GM18861 (cell line): ENCODE measurements around the gene KCNMB3.
"Not testable (repeated sequence)": the region's sequence is repeated elsewhere in the genome, so short reads cannot be mapped to it uniquely, and the experiment has no call there.

Source experiments
- ATAC-seq: cut with Tn5 transposase; IDR thresholded peaks from one replicate; pipeline ENCODE4 v1.9.1; 2021; ENCODE audit not compliant: unreplicated experiment

Gene KCNMB3, protein sequence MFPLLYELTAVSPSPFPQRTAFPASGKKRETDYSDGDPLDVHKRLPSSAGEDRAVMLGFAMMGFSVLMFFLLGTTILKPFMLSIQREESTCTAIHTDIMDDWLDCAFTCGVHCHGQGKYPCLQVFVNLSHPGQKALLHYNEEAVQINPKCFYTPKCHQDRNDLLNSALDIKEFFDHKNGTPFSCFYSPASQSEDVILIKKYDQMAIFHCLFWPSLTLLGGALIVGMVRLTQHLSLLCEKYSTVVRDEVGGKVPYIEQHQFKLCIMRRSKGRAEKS

DNA sequence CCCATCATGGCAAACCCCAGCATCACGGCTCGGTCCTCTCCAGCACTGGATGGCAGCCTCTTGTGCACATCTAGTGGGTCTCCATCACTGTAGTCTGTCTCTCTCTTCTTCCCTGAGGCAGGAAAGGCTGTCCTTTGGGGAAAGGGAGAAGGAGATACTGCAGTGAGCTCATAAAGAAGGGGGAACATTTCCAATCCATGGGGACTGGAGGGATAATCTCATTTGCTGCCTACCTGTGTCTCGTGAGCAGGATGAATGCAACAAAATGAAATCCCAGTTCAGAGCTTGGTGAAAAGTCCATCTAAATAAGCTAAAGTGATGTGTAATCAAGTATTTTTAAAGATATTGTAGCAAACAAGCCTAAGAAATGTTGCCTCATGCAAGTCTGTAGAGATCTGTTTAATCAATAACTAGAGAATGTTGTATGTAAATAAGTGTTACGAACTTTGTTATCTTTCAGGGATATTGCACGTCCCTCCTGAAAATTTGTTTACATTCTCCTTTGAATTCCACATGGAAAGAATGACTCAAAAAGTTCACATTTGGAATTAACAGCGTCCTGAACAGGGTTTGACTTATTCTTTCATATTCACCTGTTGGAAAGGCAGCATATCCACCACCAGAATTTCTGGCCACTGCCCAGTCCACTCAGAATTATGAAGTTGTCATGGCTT is at the start of gene KCNMB3:
KCNMB3 (minus strand) TSS at position 312 of the 674 bp plus-strand sequence; CDS start at position 188, 124 bp downstream.
- ATAC-seq: no peak

DNA sequence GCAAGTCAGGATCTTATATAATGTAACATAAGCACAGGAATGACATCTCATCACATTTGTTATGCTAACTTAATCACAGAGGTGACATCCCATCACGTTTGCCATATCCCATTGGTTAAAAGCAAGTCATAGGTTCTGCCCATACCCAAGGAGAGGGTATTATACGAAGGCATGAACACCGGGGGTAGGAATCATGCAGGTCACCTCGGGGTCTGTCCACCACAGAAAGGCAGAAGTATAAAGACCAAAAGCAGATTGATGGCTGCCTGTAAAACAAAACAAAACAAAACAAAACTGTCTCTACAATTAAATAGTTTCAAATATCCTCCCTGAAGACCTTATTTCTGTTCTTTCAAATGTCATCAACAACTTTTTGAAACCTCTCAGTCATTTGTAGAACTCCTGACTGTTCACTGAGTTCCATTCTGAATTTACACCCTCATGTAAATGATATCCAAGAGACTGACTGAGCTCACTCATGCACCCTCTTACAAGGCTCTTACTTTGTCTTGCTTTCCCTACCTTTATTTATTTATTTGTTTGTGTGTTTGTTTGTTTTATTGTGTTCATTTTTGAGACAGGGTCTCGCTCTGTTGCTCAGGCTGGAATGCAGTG is 49.2 kb upstream of the KCNMB3 start:
- ATAC-seq: no peak

DNA sequence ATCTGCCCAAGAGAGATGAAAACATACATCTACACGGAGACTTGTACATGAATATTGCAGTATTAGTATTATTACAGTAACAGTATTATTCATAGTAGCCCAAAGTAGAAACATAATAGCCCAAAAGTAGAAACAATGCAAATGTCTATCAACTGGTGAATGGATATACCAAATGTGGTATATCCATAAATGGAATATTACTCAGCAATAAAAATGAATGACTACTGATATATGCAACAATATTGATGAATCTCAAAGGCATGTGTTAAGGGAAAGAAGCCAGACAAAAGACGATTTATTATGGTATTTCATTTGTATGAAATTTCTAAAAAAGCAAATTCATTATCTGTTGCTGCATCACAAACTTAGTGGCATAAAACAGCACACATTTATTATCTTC is 48.4 kb upstream of the KCNMB3 start:
- no peak for ATAC-seq

DNA sequence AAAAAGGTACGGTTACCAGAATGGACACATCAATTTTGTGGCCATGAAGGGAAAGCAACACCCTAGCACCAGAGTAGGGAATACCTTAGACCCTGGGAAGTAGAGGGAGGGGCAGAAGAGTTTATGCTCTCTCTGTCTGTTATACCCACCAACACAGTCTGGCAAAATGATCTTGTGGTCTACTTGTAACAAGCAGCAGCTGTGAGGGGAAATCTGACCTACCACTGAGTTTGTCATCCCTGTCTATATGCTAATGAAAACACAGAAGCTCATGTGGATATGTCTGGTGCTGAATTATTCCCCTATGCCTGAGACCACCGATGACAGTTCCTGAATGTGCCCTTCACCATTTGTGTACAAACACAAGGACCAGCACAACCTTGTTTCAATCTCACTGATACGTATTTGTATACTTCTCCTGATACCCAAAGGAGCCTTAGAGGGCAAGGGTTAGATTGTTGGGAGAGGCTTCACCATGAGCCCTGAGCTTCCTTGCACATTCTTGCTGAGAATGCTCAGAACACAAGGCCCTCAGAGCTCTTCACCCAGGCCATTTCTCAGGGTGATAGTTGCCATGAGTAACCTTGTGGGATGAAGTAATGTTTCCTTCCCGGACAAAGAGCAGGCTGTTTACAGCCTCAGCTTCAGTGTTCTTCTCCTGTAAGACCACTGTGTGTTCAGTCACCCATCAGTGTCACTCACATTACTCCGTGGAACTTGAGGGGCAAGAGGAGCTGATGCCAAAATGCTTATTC is 47.2 kb upstream of the KCNMB3 start:
- ATAC-seq: no peak

DNA sequence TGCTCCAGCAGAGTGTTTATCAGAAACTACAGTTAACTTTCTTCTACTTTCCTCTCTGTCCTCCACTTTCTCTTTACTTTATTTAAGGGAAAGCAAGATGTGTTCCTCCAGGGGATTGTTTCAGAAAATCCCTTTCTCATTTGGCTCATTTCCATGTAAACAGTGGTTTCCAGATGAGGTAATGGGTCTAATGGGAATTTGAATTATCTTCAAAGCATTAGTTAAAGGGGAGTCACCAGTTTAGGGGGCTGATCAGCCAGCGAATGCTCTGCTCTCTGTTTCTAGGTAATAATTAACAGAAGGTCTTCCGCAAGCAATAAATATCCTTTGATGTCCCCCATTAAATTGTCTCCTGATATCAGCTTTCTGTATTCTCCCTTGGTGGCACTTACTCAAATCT is 41.5 kb upstream of the KCNMB3 start:
- no peak for ATAC-seq

DNA sequence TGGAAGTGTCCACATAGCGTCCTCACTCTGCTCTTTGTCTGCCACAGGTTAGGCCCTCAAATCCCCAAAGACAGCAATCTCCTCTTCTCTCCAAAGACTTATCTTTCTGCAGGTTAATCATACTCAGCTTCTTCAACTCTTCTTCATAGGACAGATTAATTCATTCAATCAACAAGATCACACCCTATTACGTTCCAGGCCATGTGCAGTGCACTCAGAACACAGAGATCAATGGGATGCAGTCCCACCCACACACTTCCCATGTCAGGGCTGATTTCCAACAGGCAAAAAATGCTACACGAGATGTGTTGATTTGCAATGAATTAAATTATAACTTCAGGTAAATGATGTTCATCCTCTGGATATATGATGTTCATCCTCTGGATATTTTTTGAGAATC is 38.4 kb upstream of the KCNMB3 start:
- no peak for ATAC-seq

DNA sequence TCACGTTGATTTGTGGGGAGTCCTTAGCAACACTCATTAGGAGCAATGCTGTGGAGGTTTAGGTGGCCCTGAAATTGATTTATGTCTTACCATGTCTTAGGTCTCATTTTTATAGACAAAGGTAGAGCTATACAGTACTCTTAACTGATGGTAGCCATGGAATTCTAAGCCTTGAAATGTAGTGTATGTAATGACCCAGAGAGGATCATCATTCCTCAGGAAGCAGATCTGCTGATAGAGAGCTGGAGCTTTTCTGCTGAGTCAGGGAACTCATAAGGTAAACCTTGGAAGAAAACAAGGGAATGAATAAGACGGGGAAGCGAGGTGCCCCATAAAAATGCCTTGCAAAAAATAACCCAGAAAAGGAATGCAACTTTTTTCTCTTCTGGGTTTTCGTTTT is 37.9 kb upstream of the KCNMB3 start:
- ATAC-seq: no peak

DNA sequence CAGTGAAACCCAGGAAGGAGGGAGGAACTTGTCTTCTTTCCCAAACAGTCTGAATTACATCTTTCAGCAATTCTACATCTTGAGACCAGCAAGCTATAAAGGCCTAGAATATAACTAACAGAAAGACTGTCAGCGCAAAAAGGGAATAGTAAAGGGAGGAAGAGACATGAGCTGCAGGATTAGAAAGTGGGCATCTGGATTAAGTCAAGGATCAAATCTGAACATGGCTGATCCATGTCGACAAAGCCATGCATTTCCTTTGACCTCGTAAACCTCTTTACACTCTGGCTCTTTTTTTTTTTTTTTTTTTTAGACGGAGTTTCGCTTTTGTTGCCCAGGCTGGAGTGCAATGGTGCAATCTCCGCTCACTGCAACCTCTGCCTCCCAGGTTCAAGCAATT is 35.4 kb upstream of the KCNMB3 start:
- ATAC-seq: no peak

DNA sequence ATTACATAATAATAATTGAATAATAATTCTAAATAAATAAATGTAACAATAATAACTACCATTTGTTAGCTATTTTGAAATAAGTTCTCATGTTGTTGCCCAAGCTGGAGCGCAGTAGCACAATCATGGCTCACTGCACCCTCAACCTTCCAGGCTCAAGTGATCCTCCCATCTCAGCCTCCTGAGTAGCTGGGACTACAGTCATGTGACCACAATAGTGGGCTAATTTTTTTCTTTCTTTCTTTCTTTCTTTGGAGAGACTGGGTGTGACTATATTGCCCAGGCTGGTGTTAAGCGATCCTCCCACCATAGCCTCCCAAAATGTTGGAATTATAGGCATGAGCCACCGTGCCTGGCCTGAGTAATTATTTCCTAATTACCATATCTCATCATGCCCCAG is 30.9 kb upstream of the KCNMB3 start:
- no peak for ATAC-seq

DNA sequence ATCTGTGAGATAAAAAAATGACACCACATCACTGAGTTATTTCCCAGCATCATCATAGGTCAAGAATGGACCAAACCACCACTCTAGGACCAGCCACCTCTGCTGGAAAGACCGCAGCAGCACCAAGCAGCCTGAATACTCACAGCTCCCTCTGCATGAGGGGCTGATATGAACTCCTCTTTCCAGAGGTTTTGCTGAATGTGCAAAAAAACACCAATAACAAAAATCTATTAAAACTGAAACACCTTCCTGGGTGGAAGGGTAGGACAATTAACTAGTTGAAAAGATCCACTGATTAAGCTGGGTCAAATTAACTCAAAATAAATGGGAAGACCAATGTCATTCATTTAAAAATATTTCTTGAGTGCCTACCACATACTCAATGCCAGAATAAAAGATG is 28.9 kb upstream of the KCNMB3 start:
- no peak for ATAC-seq

DNA sequence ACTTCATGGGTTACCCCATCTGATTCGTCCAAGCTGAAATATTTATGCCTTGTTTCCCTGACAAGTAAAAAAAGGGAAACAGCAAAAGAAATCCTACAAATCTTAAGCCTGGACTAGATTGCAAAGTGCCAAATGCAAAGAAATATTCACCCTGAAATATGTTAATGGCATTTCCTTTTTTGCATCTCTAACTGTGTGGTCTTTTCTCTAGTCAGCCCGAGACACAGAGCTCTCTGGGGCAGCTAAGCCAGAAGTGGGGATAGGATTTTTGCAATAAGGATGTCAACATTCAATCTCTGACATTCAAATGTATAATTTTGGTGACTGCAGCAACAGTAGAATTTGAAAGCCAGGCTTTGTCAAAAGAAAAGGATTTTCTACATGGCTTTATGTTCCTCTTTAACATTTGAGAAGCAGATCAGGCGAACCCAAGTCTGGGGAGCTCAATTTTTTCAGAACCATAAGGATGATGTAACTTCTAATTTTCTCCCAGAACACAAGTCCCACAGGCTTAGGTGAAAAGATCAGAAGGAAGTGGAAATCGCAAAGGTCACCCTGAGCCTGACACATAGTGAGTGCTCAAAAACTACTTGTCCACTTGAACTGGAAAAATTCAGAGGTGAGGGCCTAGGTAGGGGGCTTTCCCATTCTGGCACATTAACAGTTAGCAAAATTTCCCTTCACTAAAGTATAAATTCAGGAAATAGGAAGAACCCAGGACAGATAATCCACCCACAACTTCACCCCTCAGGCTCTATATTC is 28.2 kb upstream of the KCNMB3 start:
- no peak for ATAC-seq

DNA sequence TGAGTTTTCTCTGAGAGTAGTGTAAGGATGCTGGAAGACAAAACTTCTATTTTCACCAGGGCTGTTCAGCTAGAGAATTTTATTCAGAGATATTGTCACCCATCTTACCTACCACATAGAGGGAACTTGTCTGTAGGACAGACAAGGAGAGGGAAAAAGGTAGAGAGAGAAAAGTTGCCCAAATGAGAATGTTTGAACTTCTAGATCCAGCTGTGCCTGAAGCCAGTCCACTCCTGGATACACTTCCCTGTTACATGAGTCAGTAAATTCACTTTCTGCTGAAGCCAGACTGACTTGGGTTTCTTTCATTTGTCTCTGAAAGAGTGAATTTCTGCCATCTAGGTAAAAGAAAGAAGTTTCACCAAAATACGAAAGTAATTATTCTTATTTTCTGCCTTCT is 27.2 kb upstream of the KCNMB3 start:
- ATAC-seq: no peak

DNA sequence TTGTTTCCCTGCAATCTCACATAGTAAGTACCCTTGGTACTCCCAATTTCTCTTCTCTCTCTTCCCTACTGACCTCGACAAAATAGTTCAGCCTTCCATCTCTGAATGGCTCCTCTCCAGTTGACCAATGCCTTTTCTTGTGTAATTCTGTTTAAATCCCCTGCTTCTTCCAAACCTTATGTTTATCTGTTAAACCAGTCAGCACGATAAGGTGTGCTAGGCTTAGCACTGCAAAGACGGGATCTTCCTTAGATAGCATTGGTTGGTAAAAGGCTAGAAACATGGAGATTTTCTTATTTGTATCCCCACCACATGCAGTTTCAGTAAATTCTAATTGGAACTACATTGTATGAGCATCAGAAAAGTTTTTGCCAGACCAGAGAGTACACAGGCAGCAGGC is 25.8 kb upstream of the KCNMB3 start:
- ATAC-seq: no peak

DNA sequence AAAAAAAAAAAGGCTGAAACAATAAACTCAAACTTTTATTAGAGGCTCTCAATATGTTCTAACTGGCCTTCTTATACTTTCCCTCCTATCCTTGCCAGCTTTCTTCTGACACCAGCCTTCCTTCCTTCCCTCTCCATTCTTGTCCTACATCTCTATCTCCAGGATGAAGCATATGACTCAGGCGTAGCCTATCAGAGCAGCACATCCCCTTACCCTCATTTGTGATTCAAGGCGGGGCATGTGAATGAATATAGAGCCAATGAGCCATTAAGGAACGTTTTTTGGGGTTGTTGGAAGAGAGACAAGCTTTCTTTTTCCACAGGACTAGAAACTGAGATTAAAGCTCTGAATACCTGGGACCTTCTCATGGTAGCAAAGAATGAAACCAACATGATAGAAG is 25.1 kb upstream of the KCNMB3 start:
- ATAC-seq: no peak

DNA sequence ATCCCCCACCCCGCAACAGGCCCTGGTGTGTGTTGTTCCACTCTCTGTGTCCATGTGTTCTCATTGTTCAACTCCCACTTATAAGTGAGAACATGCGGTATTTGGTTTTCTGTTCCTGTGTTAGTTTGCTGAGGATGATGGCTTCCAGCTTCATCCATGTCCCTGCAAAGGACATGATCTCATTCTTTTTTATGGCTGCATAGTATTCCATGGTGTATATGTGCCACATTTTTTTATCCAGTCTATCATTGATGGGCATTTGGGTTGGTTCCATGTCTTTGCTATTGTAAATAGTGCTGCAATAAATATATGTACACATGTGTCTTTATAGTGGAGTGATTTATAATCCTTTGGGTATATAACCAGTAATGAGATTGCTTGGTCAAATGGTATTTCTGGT is 23.5 kb upstream of the KCNMB3 start:
- ATAC-seq: not testable (repeated sequence)

DNA sequence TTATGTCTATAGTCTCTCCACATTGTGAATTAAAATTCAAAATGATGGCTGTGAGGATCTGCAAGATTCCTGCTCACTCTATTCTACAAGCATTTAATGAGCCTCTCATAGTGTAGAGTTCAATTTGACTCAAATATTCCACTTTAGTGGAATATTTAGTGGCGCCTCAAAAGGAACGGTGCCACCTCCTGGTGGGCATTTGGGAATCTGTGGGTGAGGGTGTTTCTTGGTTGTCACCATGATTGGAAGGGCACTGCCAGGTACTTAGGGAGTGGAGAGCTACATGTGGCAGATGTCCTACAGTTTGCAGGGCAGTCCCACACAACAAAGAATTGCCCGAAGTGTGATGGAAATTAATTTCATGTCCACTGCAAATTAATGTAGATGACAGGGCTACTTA is 21.5 kb upstream of the KCNMB3 start:
- no peak for ATAC-seq

DNA sequence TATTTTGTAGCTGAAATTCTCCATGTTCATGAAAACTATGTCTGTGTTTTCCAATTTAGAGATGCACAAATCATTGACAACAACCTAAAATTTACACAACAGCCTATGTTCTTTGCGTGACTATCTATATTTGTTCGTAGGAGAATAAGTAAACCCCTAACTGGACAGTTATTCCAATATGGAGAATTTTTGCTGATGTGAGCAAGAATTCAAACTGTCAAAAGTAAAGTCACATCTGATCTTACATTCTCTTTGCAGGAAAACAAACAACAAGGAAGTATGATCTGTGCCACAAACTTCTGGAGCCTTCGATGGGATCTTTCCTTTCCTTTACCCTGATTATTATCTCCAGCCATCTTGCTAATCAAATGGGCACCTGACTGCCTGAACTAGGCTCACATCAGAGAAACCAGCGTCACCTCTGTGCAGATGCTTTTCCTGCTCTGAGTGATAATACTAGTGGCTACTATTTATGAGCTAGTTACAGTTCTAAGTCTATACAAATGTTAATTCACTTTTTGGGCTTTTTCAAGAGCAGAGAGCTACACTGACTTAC is 18.3 kb upstream of the KCNMB3 start:
- ATAC-seq: no peak

DNA sequence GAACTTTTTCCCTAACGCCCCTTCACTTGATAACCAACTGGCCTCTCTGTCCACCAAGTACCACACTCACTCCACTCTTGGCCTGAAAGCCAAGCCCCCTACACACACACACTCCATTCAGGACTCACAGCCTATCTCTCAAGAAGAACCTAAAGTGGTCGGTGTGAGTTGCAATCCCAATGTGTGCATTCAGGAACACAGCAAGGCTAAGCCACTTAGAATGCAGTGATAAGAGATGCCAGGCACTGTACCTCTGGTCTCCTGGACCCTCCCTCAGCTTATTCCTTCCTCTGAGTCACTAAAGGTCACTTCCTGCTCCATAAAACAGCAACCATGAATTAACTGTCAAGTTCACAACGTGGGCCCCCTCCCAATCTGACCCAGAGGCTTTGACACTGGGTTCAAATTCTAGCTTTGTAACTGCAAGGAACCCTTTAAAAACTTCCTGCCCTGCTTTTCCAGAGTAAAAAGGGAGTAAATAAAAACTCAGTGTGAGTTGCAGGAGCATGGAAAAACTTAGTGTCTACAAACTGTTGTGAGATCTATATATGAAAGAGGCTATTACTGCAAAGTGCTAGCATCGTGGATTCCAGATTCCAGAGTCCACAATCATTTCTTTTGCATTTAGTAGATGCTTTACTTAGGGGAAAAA is 17.6 kb upstream of the KCNMB3 start:
- no peak for ATAC-seq

DNA sequence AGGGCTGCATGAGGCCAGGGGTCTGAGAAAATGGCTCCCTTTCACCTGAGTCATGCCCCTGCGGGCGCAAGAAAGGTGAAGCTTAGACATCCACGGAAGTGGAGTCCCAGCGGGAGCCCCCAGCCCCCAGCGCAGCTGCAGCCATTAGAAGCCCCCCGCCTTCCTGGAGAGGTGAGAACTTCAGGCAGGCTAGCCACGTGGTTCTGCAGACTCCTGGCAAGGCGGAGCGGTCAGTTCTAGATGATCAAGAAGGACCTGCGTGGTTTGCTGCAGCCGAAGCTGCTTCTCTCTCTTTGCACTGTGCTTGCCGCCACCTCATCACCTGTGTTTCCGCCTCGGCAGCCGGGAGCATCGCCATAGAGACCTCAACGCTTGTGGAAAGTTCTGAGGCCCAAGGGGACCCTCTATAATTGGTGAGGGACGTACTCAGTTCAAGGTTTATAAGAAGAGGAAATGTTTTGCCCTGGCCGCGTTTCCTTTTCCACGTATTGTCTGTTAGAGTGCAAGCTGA is 15.8 kb upstream of the KCNMB3 start:
- ATAC-seq: no peak

DNA sequence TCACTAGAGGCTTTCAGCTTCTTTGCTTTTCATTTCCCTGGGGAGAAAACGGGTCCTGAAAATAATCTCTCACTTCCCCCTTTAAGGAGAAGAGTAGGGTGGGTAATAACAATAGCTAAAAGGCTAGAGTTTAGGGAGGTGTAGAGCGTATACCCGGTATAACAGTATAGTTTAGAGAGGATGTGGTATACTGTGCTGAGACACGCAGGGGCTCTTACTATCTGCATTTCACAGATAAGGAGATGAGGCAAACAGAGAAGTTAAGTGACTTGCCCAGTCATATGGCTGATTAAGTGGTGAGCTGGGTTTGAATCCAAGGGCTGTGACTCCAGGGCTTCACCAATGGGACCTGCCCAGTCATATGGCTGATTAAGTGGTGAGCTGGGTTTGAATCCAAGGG is 15.0 kb upstream of the KCNMB3 start:
- peak; percentile 71 for ATAC-seq
